SU-DHL-6 (cell line): ENCODE measurements around the gene NDC80.

Source experiments
- H2AFZ ChIP-seq: fragments of 200-600 bp; sonication (generic); 2 replicates; pipeline ENCODE4 v1.6.1; 2014; ENCODE audit warnings: low read depth, mild to moderate bottlenecking, moderate library complexity, mixed read lengths, antibody characterized with exemption, low read length; ENCODE audit not compliant: severe bottlenecking
- H3F3A ChIP-seq: fragments of 200-600 bp; shearing (Covaris generic); 2 replicates; pipeline ENCODE4 v1.6.0; 2016; ENCODE audit warnings: antibody characterized with exemption, mild to moderate bottlenecking; ENCODE audit not compliant: insufficient read depth
- H3K27ac ChIP-seq: fragments of 200-600 bp; sonication (generic); 2 replicates; pipeline ENCODE4 v1.5.1; 2016; ENCODE audit warnings: low read depth, mild to moderate bottlenecking, low read length, moderate library complexity, mixed read lengths
- H3K27me3 ChIP-seq: fragments of 200-600 bp; sonication (generic), shearing (Covaris generic); 2 replicates; pipeline ENCODE4 v1.6.0; 2014; ENCODE audit warnings: mild to moderate bottlenecking, low read length
- H3K36me3 ChIP-seq: fragments of 200-600 bp; sonication (generic); 2 replicates; pipeline ENCODE4 v1.6.1; 2014; ENCODE audit warnings: mild to moderate bottlenecking, low read length, mixed read lengths
- H3K4me2 ChIP-seq: fragments of 300-600, 200-600 bp; shearing (Covaris generic), sonication (generic); 2 replicates; pipeline ENCODE4 v1.6.0; 2014; ENCODE audit warnings: low read length, low read depth, mild to moderate bottlenecking; ENCODE audit not compliant: poor library complexity, severe bottlenecking
- H3K4me3 ChIP-seq: fragments of 200-600 bp; sonication (generic); 2 replicates; pipeline ENCODE4 v1.5.1; 2014; ENCODE audit warnings: antibody characterized with exemption, low read length, mild to moderate bottlenecking, mixed read lengths; ENCODE audit not compliant: insufficient read depth, poor library complexity, severe bottlenecking
- H3K79me2 ChIP-seq: fragments of 200-600 bp; sonication (generic); 2 replicates; pipeline ENCODE4 v1.6.1; 2014; ENCODE audit warnings: mild to moderate bottlenecking, low read length, moderate library complexity; ENCODE audit not compliant: insufficient read depth
- H3K9ac ChIP-seq: fragments of 200-600 bp; sonication (generic); 2 replicates; pipeline ENCODE4 v1.7.0; 2014; ENCODE audit warnings: mild to moderate bottlenecking, low read length
- H3K9me2 ChIP-seq: fragments of 200-600 bp; sonication (generic); replicated peaks from 2 replicates; pipeline ENCODE4 v1.6.1; 2014; ENCODE audit warnings: low read length; ENCODE audit not compliant: insufficient read depth
- H3K9me3 ChIP-seq: fragments of 200-600 bp; sonication (generic); 2 replicates; pipeline ENCODE4 v1.6.1; 2014; ENCODE audit warnings: low read length, mixed read lengths; ENCODE audit not compliant: insufficient read depth
- H4K20me1 ChIP-seq: fragments of 200-600 bp; sonication (generic); 2 replicates; pipeline ENCODE4 v1.6.1; 2014; ENCODE audit warnings: low read depth, mild to moderate bottlenecking, antibody characterized with exemption, low read length, moderate library complexity, mixed read lengths
- CTCF ChIP-seq: fragments of 200-600 bp; sonication (generic); IDR thresholded peaks from one replicate; pipeline ENCODE4 v1.5.1; 2017; ENCODE audit warnings: antibody characterized with exemption, mild to moderate bottlenecking, low read length, moderate library complexity; ENCODE audit not compliant: insufficient read depth, poor library complexity, severe bottlenecking
- EZH2phosphoT487 ChIP-seq: fragments of 200-600 bp; sonication (generic), shearing (Covaris generic); conservative IDR thresholded peaks from 2 replicates; pipeline ENCODE4 v1.6.1; 2018; ENCODE audit warnings: mild to moderate bottlenecking, antibody characterized with exemption, low read length, moderate library complexity, mixed read lengths

Gene NDC80

GRCh38 chr18:2662990-2663389 is 91.6 kb downstream of the NDC80 start:
- Histone ChIP-seq H3K9me2 (no peaks in the 10 kb centered on the region), H3K27ac (peak overlapping the region; percentile 32; the same call in 1 of the 2 replicates), H3K9me3 (no peaks in the 10 kb centered on the region), H3F3A (peaks cover 8% of the 10 kb centered on the region; the same call in 1 of the 2 replicates), H3K9ac (no peak overlapping the region), H3K4me3 (no peak overlapping the region), H3K27me3 (no peaks in the 10 kb centered on the region), H3K4me2 (peak overlapping the region; percentile 37), H3K36me3 (peaks cover 18% of the 10 kb centered on the region), H2AFZ (no peak overlapping the region), H3K79me2 (peaks cover 93% of the 10 kb centered on the region), H4K20me1 (peaks cover 41% of the 10 kb centered on the region)
- TF ChIP-seq EZH2phosphoT487 (no peak), CTCF (no peak)
